NCI-H1930 (cell line): ENCODE data around the gene TKTL1.

ENCODE experiments used
- DNase-seq, 2 experiments: peaks; one replicate each; lab custom pipeline; 2025; lab: John Stamatoyannopoulos, UW

The TKTL1 gene

DNA sequence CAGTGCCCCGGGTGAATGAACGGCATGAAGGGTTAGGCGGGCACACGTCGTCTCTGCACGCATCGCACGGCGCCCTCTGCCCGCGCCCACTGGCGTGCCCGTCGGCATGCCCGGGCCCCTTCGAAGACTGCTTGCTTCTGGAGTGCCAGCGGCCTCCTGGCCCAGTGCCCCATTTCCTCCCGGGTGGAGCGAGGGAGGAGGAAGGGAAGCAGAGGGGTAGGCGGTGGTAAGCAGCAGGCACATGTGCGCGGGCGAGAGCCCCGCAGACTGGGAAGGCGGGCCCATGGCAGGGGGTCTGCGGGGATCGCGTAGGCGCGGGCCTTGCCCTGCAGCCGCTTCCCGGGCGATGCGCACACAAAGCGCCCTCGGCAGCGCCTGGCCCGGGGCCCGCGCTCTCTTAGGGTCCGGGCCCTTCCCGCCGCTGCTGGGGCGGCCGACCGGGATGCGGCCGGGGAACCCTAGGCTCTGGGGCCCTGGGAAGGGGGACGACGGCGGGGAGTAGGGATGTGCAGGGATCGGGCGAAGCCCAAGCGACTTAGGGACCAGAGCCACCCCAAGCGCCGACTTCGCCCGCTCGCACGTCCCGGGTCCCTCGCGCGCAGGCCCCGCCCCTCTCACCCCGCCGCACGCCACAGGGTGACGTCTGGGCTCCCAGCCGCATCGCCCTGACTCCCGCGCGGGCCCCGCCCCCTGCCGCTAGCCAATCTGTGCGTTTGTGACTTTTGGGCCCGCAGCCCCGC, 82.6 kb downstream of the TKTL1 start:
- DNase-seq, result no peak

DNA sequence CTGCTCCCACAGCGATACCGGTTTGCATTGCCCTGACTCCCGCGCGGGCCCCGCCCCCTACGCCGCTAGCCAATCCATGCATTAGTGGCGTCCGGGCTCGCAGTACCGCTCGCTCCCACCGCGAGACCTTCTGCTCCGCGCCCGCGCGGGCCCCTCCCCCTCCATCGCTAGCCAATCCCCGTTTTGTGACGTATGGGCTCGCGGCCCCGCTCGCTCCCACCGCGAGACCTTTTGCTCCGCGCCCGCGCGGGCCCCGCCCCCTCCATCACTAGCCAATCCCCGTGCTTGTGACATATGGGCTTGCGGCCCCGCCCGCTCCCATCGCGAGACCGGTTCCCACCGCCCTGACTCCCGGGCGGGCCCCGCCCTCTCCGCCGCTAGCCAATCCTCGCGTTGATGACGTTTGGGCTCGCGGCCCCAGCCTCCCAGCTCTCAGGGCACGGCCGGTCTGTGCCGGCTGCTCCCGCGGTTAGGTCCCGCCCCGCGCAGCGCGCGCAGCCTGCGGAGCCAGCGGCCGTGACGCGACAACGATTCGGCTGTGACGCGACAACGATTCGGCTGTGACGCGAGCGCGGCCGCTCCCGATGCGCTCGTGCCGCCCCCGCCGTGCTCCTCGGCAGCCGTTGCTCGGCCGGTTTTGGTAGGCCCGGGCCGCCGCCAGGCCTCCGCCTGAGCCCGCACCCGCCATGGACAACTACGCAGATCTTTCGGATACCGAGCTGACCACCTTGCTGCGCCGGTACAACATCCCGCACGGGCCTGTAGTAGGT, 83.4 kb downstream of the TKTL1 start, which contains the start of gene EMD:
Gene EMD (plus strand): TSS at position 497 of the 770 bp plus-strand sequence. CDS start 190 bp downstream, at position 687.
- DNase-seq, result peak; percentile 99 to 100

GRCh38 chrX:154379569-154379951, 84.0 kb downstream of the TKTL1 start:
- no peak for DNase-seq
